DOHH2 (cell line): ENCODE results near the gene BICRA.

Experiments used
- CTCF ChIP-seq: fragments of 200-600 bp; sonication (generic); IDR thresholded peaks from one replicate; pipeline ENCODE4 v1.5.1; 2014; ENCODE audit warnings: antibody characterized with exemption, mild to moderate bottlenecking, low read depth, low read length; ENCODE audit not compliant: poor library complexity, severe bottlenecking
- EZH2phosphoT487 ChIP-seq: fragments of 200-600 bp; sonication (generic); IDR thresholded peaks from 2 replicates; pipeline ENCODE4 v1.6.1; 2017; ENCODE audit warnings: borderline replicate concordance, mild to moderate bottlenecking, antibody characterized with exemption, low read length, moderate library complexity, mixed read lengths

- TF ChIP-seq EZH2phosphoT487: no peak
- TF ChIP-seq CTCF: no peak
Measured at GRCh38 chr19:47671499-47671898, 62.6 kb downstream of the BICRA start.
